Measurements from ENCODE around the gene LRRN3.

GRCh38 chr7:111091593-111092358, 849 bp downstream of the LRRN3 start:
- TF ChIP-seq POLR2AphosphoS5 (IDR thresholded peaks at IDR 0.05; ENCODE audit: borderline replicate concordance, low read depth, low read length) = no peak
- TF ChIP-seq FOXP2 (optimal IDR thresholded peaks at IDR 0.05; ENCODE audit: control extremely low read depth, extremely low read length, insufficient read depth) = no peak
- no peak for TF ChIP-seq EZH2 (IDR thresholded peaks at IDR 0.05)
